ENCODE results near the gene RBM4. TPM values are rescaled to one million over a fixed set of nuclear protein-coding genes. Genes with fewer than 3 reads are reported as not detected.

Gene RBM4
- total RNA-seq, 4 donors from 2014 or later, result 104 to 147 (median 131) TPM

DNA sequence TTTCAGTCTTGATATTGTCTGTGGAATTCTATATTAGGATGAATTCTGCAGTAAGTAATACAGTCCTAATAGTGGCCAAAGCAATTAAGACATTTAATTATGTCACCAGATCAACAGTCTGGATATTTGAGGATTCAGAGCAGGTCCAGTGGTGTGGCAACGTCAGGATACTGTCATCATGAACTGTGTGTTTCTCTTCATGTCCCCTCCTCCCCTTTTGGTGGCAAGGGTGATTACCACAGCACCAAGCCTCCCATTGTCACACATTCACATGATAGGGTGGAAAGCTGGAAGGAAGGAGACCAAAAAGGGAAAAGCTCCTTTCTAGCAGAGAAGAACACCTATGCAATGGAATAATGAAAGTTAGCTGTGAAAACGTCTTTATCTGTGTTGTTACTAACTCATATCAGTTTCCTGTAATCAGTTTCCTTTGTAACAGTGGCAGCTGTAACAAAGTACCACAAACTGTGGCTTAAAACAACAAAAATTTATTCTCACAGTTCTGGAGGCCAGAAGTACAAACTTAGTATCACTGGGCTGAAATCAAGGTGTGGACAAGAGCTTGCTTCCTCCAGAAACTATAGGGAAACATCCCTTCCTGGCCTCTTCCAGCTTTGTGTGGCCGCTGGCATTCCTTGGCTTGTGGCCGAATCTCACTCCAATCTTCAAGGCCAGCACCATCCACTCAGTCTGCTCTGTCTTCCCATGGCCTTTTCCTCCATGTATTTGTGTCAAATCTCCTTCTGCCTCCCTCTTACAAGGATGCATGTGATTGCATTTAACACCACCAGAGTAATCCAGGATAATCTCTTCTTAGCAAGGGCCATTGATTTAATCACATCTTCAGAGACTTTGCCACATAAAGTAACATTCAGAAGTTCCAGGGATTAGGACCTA is 28.5 kb upstream of the RBM4 start:
- no peak overlapping the region for H3K27ac ChIP-seq
- peaks cover 0 to 7% of the 10 kb centered on the region in 2 donors for H3K4me1 ChIP-seq
- intact Hi-C loops (cut with DNase I), result no loop called here
- H3K36me3 ChIP-seq, result peaks cover 9 to 10% of the 10 kb centered on the region in 2 donors
- DNase-seq, result no peak
- H3K9me3 ChIP-seq, result no peaks in the 10 kb centered on the region
- no peak overlapping the region for H3K4me3 ChIP-seq (replicated peaks in 1 of 3)
- H3K27me3 ChIP-seq, result no peaks in the 10 kb centered on the region
- TF ChIP-seq POLR2A (IDR thresholded peaks at IDR 0.05) (no peak), CTCF (IDR thresholded peaks at IDR 0.05) (no peak)
- 69 to 80% methylated on average over 4 of the region's 4 CpGs for WGBS, 2 donors

DNA sequence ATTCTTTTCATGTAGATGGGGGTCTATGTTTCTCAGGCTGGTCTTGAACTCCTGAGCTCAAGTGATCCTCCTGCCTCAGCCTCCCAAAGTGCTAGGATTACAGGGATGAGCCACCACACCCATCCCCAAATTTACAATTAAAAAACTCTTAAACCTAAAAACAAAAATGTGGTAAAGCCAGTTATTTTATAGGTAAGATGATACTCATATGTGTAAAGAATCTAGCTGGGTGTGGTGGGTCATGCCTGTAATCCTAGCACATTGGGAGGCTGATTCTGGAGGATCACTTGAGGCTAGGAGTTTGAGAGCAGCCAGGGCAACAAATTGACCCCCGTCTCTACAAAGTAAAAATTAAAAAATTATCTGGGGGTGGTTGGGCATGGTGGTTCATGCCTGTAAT is 26.0 kb upstream of the RBM4 start:
- TF ChIP-seq POLR2A (IDR thresholded peaks at IDR 0.05), result no peak
- no peak for TF ChIP-seq CTCF (IDR thresholded peaks at IDR 0.05)
- H3K27ac ChIP-seq, result no peak overlapping the region
- no peak for DNase-seq
- H3K27me3 ChIP-seq, result no peaks in the 10 kb centered on the region
- WGBS, 2 donors, result 95 to 100% methylated on average over 1 of the region's 1 CpG
- intact Hi-C loops (cut with DNase I), result no loop called here
- H3K4me3 ChIP-seq (replicated peaks in 1 of 3), result no peak overlapping the region
- H3K4me1 ChIP-seq, result peaks cover 5 to 9% of the 10 kb centered on the region in 2 donors
- no peaks in the 10 kb centered on the region for H3K9me3 ChIP-seq
- no peaks in the 10 kb centered on the region for H3K36me3 ChIP-seq

- TF ChIP-seq POLR2A (IDR thresholded peaks at IDR 0.05), result no peak
- H3K4me3 ChIP-seq (replicated peaks in 1 of 3), result no peak overlapping the region
- H3K9me3 ChIP-seq, result no peaks in the 10 kb centered on the region
- no peaks in the 10 kb centered on the region for H3K27me3 ChIP-seq
- no peaks in the 10 kb centered on the region for H3K36me3 ChIP-seq
- intact Hi-C loops (cut with DNase I), result no loop called here
- DNase-seq, result no peak
- H3K27ac ChIP-seq, result no peak overlapping the region
- H3K4me1 ChIP-seq, result peaks cover 19 to 25% of the 10 kb centered on the region in 2 donors
- WGBS, 2 donors, result 92 to 93% methylated on average over 13 of the region's 13 CpGs
These were observed 24.4 kb upstream of the RBM4 start for GRCh38 chr11:66614073-66614472.

DNA sequence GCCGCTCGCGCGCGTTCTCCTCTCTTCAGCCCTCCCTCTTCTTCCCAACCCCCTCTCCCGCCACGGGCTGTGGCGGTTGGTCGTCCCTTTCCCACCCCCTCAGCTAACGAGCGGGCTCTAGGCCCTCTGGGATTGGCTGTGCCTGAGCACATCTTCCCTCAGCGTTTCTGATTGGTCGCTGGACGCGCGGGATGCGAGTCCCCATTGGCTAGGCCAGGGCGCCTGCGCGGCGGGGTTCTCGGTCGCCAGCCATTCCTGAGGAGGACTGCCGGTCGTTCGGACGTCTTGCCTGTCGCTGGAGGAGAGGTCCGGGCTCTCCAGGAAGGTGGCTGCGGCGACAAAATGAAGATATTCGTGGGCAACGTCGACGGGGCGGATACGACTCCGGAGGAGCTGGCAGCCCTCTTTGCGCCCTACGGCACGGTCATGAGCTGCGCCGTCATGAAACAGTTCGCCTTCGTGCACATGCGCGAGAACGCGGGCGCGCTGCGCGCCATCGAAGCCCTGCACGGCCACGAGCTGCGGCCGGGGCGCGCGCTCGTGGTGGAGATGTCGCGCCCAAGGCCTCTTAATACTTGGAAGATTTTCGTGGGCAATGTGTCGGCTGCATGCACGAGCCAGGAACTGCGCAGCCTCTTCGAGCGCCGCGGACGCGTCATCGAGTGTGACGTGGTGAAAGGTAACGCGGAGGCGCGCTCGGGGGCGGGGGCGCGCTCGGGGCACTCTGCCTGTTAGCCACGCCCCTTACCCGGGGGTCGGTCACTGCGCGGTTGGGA is 21.9 kb upstream of the RBM4 start, which contains the start of gene RBM14:
Gene RBM14 (plus strand): TSS at position 252 of the 776 bp plus-strand sequence. CDS start 91 bp downstream, at position 343.
- DNase-seq, result peak; percentile 99 to 100
- H3K27ac ChIP-seq, result peak within 1 kb of the TSS; percentile 86 to 92 (median 89)
- intact Hi-C loops (cut with DNase I), result loop anchor here (2.0 kb wide), 1 partner anchor 22 kb away; the partner anchor contains the start of gene RBM4
- no peaks in the 10 kb centered on the region for H3K9me3 ChIP-seq
- WGBS, 2 donors, result 0% methylated on average over 30 to 42 of the region's 90 CpGs
- H3K36me3 ChIP-seq, result no peaks in the 10 kb centered on the region
- H3K27me3 ChIP-seq, result no peaks in the 10 kb centered on the region
- peaks cover 35 to 43% of the 10 kb centered on the region in 2 donors for H3K4me1 ChIP-seq
- TF ChIP-seq CTCF (IDR thresholded peaks at IDR 0.05) (no peak), POLR2A (IDR thresholded peaks at IDR 0.05) (peak; percentile 96 to 99)
- H3K4me3 ChIP-seq (replicated peaks in 1 of 3), result peak within 1 kb of the TSS; percentile 58 to 85 (median 82)

DNA sequence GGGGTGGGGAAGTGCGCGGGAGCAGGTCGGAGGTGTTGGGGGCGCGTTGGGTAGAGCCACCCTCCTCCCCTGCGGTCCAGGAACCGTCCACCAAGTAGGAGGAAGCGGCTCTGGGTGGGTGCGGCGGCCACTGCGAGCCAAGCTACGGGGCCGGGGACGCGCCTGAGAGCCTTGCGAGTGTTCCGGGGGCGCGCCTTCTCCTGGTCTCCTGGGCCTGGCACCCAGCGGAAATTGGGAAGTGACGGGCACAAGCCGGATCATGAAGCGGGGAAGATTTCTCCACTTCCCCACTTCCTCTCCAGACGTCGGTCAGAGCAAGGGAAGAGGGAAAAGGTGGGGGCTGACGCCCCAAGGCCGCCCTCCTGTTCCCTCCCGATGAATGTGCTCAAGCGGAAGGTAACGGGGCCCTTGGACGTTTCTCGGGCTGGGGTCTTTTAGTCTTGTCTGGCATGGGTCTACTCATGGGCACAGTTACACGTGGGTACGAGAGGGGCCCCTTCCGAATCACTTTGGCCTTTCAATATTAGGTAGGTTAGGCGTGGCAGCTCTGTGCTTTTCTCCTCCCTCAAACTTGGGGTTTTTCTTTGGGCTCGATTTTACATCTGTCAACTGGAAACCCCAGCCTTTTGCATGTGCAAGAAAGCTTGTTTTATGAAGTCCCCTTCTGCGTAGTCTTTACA is 21.2 kb upstream of the RBM4 start:
- peaks cover 42 to 51% of the 10 kb centered on the region in 2 donors for H3K4me1 ChIP-seq

More for the DNA sequence above, 21.2 kb upstream of the RBM4 start:
- Histone ChIP-seq H3K9me3 (no peaks in the 10 kb centered on the region), H3K36me3 (no peaks in the 10 kb centered on the region), H3K4me3 (replicated peaks in 1 of 3) (peak overlapping the region; percentile 58 to 85 (median 82)), H3K27me3 (no peaks in the 10 kb centered on the region), H3K27ac (peak overlapping the region; percentile 86 to 92 (median 89))
- DNase-seq, result peak; percentile 71 to 72
- 0 to 2% methylated on average over 16 to 19 of the region's 38 CpGs for WGBS, 2 donors
- intact Hi-C loops (cut with DNase I), result loop anchor here (2.0 kb wide), 1 partner anchor 22 kb away; the partner anchor contains the start of gene RBM4
- TF ChIP-seq CTCF (IDR thresholded peaks at IDR 0.05) (no peak), POLR2A (IDR thresholded peaks at IDR 0.05) (no peak)
